GM21515 (cell line): ENCODE measurements around the gene ESPNL.
"Not testable (repeated sequence)": the region's sequence is repeated elsewhere in the genome, so short reads cannot be mapped to it uniquely, and the experiment has no call there.

Experiments
- ATAC-seq: cut with Tn5 transposase; IDR thresholded peaks from one replicate; pipeline ENCODE4 v1.9.1; 2021; ENCODE audit not compliant: unreplicated experiment

The ESPNL gene, protein sequence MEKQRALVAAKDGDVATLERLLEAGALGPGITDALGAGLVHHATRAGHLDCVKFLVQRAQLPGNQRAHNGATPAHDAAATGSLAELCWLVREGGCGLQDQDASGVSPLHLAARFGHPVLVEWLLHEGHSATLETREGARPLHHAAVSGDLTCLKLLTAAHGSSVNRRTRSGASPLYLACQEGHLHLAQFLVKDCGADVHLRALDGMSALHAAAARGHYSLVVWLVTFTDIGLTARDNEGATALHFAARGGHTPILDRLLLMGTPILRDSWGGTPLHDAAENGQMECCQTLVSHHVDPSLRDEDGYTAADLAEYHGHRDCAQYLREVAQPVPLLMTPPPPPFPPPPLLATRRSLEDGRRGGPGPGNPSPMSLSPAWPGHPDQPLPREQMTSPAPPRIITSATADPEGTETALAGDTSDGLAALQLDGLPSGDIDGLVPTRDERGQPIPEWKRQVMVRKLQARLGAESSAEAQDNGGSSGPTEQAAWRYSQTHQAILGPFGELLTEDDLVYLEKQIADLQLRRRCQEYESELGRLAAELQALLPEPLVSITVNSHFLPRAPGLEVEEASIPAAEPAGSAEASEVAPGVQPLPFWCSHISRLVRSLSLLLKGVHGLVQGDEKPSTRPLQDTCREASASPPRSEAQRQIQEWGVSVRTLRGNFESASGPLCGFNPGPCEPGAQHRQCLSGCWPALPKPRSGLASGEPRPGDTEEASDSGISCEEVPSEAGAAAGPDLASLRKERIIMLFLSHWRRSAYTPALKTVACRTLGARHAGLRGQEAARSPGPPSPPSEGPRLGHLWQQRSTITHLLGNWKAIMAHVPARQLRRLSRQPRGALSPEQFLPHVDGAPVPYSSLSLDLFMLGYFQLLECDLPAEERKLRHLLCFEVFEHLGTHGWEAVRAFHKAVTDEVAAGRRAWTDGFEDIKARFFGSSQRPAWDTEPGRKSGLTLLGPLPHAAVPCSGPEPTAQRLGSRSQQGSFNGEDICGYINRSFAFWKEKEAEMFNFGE

DNA sequence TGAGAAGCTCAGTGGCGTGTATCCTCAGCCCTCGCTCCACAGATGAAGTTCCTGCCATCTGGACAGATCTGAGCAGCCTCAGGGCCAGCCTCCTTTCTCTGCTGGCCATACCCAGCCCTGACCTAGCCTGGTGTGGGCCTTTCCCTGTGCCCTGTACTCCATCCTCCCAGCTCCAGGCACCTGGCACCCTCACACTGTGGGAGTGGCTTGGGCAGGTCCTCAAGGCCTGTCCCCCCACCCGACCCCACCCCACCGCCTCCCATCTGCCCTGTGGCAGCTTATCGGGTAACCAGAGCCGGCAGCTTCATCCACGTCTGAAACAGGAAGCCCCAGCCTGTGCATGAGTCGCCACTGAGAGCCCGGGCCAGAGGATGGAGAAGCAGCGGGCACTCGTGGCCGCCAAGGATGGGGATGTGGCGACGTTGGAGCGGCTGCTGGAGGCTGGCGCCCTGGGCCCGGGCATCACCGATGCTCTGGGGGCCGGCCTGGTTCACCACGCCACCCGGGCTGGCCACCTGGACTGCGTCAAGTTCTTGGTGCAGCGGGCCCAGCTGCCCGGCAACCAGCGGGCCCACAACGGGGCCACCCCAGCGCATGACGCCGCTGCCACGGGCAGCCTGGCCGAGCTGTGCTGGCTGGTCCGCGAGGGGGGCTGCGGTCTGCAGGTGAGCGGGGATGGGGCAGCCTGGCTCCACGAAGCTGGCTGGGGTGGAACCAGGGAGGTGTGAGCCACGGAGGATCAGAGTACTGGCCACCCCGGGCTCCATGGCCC lies at the start of gene ESPNL:
TSS of gene ESPNL (plus strand) at position 292 of the 772 bp plus-strand sequence. CDS start at position 372, 80 bp downstream.
- no peak for ATAC-seq

DNA sequence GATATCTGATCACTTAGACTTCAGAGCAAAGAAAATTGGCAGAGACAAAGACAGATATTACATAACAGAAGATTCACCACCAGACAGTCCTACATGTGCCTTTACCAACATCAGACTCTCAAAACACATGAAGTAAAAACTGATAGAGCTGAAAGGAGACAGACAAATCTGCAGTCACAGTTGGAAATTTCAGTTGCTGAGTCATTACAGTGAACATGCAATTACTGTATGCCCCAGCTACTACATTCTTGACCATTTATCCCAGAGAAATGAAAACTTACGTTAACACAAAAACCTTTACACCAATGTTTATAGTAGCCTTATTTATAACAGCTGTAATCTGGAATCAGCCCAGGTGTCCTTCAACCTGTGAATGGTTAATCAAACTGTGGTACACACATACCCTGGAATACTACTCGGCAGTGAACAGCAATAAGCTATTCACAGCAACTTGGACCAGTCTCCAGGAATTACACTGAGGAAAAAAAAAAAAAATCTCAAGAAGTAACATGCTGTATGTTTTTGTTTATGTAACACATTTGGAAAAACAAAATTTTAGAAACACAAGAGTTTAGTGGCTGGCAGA lies 46.9 kb upstream of the ESPNL start:
- no peak for ATAC-seq

- no peak for ATAC-seq
These were observed 44.3 kb upstream of the ESPNL start for GRCh38 chr2:238055841-238056240.

- ATAC-seq: not testable (repeated sequence)
These were observed 42.2 kb upstream of the ESPNL start for GRCh38 chr2:238057696-238058575.

DNA sequence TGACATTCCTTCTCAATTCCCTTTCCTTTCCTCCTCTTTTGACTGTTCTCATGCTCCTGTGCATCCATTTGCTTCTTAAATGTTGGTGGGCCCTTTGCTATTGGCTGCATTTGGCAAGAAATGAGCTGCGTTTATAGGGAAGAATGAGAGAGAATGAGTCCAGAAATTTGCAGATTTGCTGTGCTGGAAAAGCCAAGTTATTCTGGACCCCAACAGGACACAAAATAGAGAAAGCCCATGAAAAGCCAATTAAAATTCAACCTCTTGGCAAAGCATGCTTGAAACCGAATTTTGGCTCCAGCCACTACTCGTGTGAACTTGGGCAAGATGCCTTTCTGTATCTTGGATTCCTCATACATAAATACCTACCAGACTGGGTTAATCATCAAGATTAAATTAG lies 40.6 kb upstream of the ESPNL start:
- ATAC-seq: no peak

DNA sequence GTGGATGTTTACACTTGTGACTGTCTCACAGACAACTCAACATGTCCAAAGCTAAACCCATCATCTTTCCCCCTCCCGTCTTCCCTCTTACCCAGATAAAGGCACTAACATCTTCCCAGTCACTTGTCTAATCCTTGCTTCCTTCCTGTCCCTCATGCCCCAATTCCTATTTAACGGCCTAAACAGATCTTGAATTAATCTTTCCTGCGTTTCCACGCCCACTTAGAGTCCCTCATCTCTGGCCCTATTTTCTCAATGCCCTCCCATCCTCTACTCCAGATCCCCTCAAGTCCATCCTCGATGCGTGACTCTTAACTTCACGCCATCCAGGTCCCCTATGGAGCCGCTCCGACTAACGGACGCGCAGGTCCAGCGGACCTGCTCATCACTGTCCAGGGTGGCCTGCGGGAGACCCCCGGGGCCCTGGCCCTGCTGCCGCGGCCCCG lies 40.0 kb upstream of the ESPNL start:
- no peak for ATAC-seq

DNA sequence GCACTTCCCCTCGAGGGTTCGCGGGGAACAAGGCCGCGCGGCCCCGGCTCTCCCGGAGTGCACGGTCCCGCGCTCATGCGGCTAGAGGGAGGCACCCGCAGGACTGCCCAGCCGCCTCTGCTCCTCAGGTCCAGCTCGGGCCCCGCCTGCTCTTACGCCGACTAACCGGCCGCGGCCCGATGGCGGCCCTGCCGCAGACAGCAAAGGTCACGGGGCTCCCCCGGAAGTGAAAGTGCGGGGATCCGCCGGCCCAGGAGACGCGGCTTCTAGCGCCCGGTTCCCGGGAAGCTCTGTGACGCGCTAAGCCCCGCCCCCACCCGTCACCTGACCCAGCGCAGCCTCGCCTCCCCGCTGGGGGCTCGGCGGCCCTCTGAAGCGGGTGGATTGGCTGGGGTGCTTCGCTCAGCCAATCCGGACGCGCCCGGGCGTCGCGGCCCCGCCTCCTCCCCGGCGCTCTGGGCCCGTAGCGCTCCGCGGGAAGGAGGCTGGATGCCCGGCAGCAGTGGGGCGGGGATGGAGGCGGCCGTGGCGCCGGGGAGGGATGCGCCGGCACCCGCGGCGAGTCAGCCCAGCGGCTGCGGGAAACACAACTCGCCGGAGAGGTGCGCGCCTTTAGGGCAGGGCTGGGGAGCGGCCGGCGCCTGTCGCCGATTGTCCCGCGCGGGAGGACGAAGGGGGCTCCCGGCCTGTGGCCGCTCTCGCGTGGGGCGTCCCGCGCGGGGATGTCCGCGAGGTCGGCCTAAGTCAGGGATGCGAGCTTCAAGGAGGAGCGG lies 39.4 kb upstream of the ESPNL start, which contains the start of gene SCLY:
TSS of gene SCLY (plus strand) at position 460 of the 773 bp plus-strand sequence. CDS start at position 514, 54 bp downstream.
- peak; percentile 96 for ATAC-seq

DNA sequence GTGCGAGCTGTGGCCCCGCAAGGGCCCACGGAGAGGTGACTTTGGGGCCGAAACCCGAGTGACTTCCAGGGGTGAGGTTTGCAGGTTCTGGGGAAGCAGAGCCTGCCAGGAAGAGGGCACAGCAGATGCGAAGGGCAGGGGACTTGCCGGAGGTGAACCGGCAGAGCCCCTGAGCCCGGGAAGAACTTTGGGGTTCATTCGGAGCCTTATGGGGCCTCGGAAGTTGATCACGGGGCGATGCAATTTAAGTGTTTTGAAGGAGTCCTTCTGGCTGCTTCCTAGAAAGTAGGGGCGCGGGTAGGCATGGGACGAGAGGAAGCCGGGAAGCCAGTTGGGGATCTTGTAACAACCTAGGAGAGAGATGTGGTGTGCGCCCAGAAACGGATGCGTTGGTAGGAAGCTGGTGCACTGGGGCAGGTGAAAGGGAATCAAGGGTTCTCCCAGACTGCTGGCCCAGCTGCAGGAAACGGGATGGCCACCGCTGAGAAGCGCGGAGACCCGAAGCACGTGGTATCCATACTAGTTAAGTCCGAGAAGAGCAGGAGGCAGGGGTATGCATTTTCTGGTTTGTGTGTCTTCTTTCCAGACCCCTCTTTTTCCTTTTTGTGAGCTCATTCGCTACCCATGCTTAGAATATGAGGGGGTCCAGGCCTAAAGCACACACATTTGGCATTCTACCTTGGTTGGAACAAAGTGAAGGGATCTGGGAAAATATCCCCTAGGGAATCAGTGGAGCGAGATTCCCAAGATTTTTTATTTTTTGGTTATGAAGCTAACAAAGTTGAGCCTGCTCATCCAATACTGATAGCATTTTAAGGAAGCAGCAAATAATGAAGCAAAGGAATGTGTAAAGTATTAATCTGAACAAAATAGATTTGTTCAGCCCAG lies 38.6 kb upstream of the ESPNL start:
- peak; percentile 6 for ATAC-seq

- ATAC-seq: no peak
These were observed 36.5 kb upstream of the ESPNL start for GRCh38 chr2:238063414-238064189.

DNA sequence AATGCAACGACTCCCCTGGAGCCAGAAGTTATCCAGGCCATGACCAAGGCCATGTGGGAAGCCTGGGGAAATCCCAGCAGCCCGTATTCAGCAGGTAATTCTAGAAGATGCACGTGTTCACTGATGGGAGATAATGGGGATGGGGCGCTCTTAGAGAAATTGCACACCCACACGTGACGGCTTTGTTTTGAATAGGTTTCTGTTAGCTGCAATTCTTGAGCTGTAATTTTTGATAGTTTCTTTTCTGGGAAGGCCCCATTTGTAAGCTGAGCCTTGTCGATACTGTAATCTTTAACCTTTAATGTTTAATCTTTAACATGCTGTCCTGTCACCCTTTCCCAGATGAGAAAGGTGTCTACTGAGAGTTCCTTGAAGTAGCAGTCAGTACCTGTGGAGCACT lies 35.8 kb upstream of the ESPNL start:
- ATAC-seq: no peak

GRCh38 chr2:238065071-238065846 lies 34.9 kb upstream of the ESPNL start:
- ATAC-seq: no peak

- no peak for ATAC-seq
These were observed 33.9 kb upstream of the ESPNL start for GRCh38 chr2:238066218-238066617.

DNA sequence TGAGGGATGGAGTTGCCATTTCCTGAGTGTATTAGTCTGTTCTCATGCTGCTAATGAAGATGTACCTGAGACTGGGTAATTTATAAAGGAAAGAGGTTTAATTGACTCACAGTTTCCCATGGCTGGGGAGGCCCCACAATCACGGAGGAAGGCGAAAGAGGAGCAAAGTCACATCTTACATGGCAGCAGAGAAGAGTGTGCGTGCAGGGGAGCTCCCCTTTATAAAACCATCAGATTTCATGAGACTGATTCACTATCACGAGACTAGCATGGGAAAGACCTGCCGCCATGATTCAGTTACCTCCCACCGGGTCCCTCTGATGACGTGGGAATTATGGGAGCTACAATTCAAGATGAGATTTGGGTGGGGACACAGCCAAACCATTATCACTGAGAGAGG lies 33.4 kb upstream of the ESPNL start:
- ATAC-seq: not testable (repeated sequence)

- ATAC-seq: no peak
These were observed 32.2 kb upstream of the ESPNL start for GRCh38 chr2:238067939-238068338.

DNA sequence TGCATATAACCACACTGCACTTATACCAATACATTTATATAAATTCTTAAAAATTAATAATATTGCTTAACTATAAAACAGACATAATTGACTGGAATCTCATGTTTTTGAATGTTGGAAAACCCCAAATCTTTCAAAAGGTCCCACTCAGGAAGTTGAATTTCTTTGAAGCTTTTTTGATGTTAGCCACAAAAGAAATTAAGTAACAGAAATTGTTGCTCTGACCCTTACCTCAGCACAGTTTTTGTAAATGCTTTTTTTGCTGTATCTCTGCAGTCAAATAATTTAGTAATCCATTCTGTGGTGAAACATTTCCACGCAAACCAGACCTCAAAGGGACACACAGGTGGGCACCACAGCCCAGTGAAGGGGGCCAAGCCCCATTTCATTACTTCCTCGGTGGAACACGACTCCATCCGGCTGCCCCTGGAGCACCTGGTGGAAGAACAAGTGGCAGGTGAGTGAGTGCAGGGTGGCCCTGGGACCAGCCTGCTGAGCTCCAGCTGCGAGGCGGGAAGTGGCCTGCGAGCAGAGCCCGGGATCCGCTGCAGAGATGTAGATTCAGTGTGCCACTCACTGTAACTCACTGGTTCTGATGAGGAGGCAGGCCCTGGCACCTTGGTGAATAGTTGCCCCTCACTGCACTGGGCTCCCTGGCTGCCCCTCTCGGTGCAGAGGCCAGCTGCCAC lies 31.0 kb upstream of the ESPNL start:
- no peak for ATAC-seq

DNA sequence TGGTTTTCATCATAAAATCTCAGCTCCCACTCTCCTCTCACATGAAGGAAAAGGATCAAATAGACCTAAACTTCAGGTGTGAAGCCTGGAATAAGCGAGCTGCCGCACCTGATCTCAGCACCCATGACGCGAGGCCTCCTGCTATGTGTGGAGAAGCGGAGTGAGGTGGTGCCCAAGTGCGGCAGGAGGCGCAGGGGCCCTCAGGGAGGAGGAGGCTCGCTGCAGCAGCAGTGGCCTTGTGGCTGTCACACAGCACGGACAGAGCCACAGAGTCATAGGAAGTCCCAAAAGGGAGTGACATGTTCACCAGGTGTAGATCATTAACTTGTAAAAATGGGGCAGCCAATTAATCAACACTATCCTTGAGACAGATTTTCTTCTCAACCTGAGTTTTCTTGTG lies 30.3 kb upstream of the ESPNL start:
- ATAC-seq: no peak
